ENCODE data around the gene AR.

Gene AR

GRCh38 chrX:67543818-67544217 is at the start of gene AR:
AR (plus strand) TSS chrX:67544021; CDS start chrX:67545147, 1,126 bp downstream.
- no peak for DNase-seq (ENCODE audit: extremely low read depth in 1 of 2, low read depth in 1 of 2)

- DNase-seq (ENCODE audit: extremely low read depth in 1 of 2, low read depth in 1 of 2): no peak
Measured at GRCh38 chrX:67500617-67501016, 43.2 kb upstream of the AR start.

GRCh38 chrX:67503004-67503403 is 40.8 kb upstream of the AR start:
- no peak for DNase-seq (ENCODE audit: extremely low read depth in 1 of 2, low read depth in 1 of 2)

GRCh38 chrX:67503453-67503852 is 40.4 kb upstream of the AR start:
- DNase-seq (ENCODE audit: extremely low read depth in 1 of 2, low read depth in 1 of 2): no peak

- DNase-seq (ENCODE audit: extremely low read depth in 1 of 2, low read depth in 1 of 2): no peak
Measured at GRCh38 chrX:67520671-67521070, 23.1 kb upstream of the AR start.

GRCh38 chrX:67523002-67523681 is 20.7 kb upstream of the AR start:
- DNase-seq (ENCODE audit: extremely low read depth in 1 of 2, low read depth in 1 of 2): no peak

- DNase-seq (ENCODE audit: extremely low read depth in 1 of 2, low read depth in 1 of 2): no peak
Measured at GRCh38 chrX:67523932-67524331, 19.9 kb upstream of the AR start.

- no peak for DNase-seq (ENCODE audit: extremely low read depth in 1 of 2, low read depth in 1 of 2)
Measured at GRCh38 chrX:67524428-67524827, 19.4 kb upstream of the AR start.

- no peak for DNase-seq (ENCODE audit: extremely low read depth in 1 of 2, low read depth in 1 of 2)
Measured at GRCh38 chrX:67524950-67525691, 18.7 kb upstream of the AR start.

- DNase-seq (ENCODE audit: extremely low read depth in 1 of 2, low read depth in 1 of 2): no peak
Measured at GRCh38 chrX:67536564-67536963, 7.3 kb upstream of the AR start.

- DNase-seq (ENCODE audit: extremely low read depth in 1 of 2, low read depth in 1 of 2): no peak
Measured at GRCh38 chrX:67538383-67538782, 5.4 kb upstream of the AR start.

- no peak for DNase-seq (ENCODE audit: extremely low read depth in 1 of 2, low read depth in 1 of 2)
Measured at GRCh38 chrX:67544281-67545035, 637 bp downstream of the AR start.

GRCh38 chrX:67545036-67545821 is 1.4 kb downstream of the AR start:
- DNase-seq (ENCODE audit: extremely low read depth in 1 of 2, low read depth in 1 of 2): no peak

- no peak for DNase-seq (ENCODE audit: extremely low read depth in 1 of 2, low read depth in 1 of 2)
Measured at GRCh38 chrX:67545893-67546495, 2.2 kb downstream of the AR start.

GRCh38 chrX:67546496-67547423 is 2.9 kb downstream of the AR start:
- DNase-seq (ENCODE audit: extremely low read depth in 1 of 2, low read depth in 1 of 2): no peak

GRCh38 chrX:67555578-67556203 is 11.9 kb downstream of the AR start:
- no peak for DNase-seq (ENCODE audit: extremely low read depth in 1 of 2, low read depth in 1 of 2)

GRCh38 chrX:67558267-67558666 is 14.4 kb downstream of the AR start:
- no peak for DNase-seq (ENCODE audit: extremely low read depth in 1 of 2, low read depth in 1 of 2)

GRCh38 chrX:67563469-67564448 is 19.9 kb downstream of the AR start:
- DNase-seq (ENCODE audit: extremely low read depth in 1 of 2, low read depth in 1 of 2): no peak
